HEK293T (cell line): Measurements from ENCODE around the gene MOV10L1.

Experiments used
- ARNT ChIP-seq: fragments of 450-650 bp; IDR thresholded peaks from 2 replicates; pipeline ENCODE4 v1.6.1; 2017; ENCODE audit warnings: mild to moderate bottlenecking
- ELF4 ChIP-seq: fragments of 450-650 bp; IDR thresholded peaks from 2 replicates; pipeline ENCODE4 v1.6.1; 2017; ENCODE audit warnings: antibody characterized with exemption
- FOXA1 ChIP-seq: fragments of 450-650 bp; IDR thresholded peaks from 2 replicates; pipeline ENCODE4 v1.6.1; 2016; ENCODE audit warnings: mild to moderate bottlenecking
- FOXK2 ChIP-seq: fragments of 450-650 bp; IDR thresholded peaks from 2 replicates; pipeline ENCODE4 v1.6.1; 2016; ENCODE audit warnings: mild to moderate bottlenecking
- FOXM1 ChIP-seq: fragments of 450-650 bp; IDR thresholded peaks from 2 replicates; pipeline ENCODE4 v1.6.1; 2017; ENCODE audit warnings: mild to moderate bottlenecking, borderline replicate concordance
- TF ChIP-seq, protein P1 (sequence below): fragments of 450-650 bp; IDR thresholded peaks from 2 replicates; pipeline ENCODE4 v1.6.1; 2016

DNA sequence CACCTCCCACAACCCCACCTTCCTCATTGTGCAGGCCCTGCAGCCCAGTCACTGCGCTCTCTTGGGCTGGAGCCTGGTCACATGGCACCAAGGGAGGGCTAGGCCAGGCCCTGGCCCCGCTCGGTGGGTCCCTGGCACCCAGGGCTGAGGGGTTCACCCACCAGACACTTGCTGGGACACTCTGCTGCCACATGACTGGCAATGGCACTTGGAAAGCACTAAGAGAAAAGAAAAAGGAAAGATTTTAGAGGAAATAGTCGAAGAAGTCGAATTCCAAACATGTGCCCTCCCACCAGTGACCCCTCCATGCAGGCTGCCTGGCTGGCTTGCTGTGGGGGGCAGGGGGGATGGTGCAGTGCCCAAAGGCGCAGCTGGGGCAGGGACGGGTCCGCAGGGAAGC is 19.4 kb upstream of the MOV10L1 start:
- TF ChIP-seq FOXA1: no peak
- no peak for TF ChIP-seq FOXM1
- no peak for TF ChIP-seq FOXK2
- TF ChIP-seq, protein P1, sequence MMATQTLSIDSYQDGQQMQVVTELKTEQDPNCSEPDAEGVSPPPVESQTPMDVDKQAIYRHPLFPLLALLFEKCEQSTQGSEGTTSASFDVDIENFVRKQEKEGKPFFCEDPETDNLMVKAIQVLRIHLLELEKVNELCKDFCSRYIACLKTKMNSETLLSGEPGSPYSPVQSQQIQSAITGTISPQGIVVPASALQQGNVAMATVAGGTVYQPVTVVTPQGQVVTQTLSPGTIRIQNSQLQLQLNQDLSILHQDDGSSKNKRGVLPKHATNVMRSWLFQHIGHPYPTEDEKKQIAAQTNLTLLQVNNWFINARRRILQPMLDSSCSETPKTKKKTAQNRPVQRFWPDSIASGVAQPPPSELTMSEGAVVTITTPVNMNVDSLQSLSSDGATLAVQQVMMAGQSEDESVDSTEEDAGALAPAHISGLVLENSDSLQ: no peak
- TF ChIP-seq ARNT: no peak
- no peak for TF ChIP-seq ELF4
